Tibial nerve (tissue), 4 donors: Measurements from ENCODE around the gene EPB41L4B.

Experiments
- EP300 ChIP-seq, 2 donors: sonication (generic); formaldehyde crosslinking; IDR thresholded peaks; one replicate each; pipeline ENCODE4 v1.6.1; 2017; ENCODE audit warnings: antibody characterized with exemption in 2 of 2, mild to moderate bottlenecking in 1 of 2
- POLR2A ChIP-seq, 2 donors: fragments of 450-650 bp; IDR thresholded peaks; one replicate each; pipeline ENCODE4 v1.6.1; 2017; ENCODE audit warnings: antibody characterized with exemption in 2 of 2, mild to moderate bottlenecking in 2 of 2, moderate library complexity in 2 of 2
- TF ChIP-seq, protein P1 (sequence below), 5 experiments: fragments of 200-600 bp in 3 of 5; fragments of 450-650 bp in 2 of 5; sonication (generic) in 3 of 5; IDR thresholded peaks; one replicate each; pipeline ENCODE4 v1.5.1; 2016 to 2019; ENCODE audit warnings: antibody characterized with exemption in 5 of 5, mild to moderate bottlenecking in 3 of 5, moderate library complexity in 2 of 5

DNA sequence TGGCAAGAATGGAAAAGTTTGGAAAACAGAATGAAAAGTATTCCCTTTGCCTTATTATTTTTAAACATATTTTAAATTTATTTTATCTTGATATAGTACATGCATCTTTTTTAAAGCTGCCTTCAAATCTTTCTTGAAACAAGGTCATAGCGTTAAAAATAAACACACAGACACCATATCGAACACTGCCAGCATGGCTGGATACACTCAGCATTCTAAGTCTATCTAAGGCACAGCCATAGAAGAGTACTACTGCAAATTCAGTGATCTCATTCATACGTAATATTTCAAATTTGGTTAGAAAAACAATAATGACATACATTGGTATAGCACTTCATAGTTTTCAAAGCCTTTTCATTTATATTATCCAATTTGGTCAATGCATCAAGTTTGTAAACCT, 57.5 kb downstream of the EPB41L4B start:
- TF ChIP-seq POLR2A (IDR thresholded peaks at IDR 0.05) (no peak), EP300 (IDR thresholded peaks at IDR 0.05) (no peak)
- TF ChIP-seq, protein P1, sequence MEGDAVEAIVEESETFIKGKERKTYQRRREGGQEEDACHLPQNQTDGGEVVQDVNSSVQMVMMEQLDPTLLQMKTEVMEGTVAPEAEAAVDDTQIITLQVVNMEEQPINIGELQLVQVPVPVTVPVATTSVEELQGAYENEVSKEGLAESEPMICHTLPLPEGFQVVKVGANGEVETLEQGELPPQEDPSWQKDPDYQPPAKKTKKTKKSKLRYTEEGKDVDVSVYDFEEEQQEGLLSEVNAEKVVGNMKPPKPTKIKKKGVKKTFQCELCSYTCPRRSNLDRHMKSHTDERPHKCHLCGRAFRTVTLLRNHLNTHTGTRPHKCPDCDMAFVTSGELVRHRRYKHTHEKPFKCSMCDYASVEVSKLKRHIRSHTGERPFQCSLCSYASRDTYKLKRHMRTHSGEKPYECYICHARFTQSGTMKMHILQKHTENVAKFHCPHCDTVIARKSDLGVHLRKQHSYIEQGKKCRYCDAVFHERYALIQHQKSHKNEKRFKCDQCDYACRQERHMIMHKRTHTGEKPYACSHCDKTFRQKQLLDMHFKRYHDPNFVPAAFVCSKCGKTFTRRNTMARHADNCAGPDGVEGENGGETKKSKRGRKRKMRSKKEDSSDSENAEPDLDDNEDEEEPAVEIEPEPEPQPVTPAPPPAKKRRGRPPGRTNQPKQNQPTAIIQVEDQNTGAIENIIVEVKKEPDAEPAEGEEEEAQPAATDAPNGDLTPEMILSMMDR (IDR thresholded peaks at IDR 0.05): no peak
